Nephron (organoid): Measurements from ENCODE around the gene ZC3H14.

Experiments
- H3K27ac Mint-ChIP-seq, 3 experiments: 2 replicates each; pipeline ENCODE4 v1.8.0; 2020; ENCODE audit warnings: mixed read lengths in 3 of 3, mild to moderate bottlenecking in 2 of 3, moderate library complexity in 1 of 3
- H3K27me3 Mint-ChIP-seq: 2 replicates; pipeline ENCODE4 v1.8.0; 2021; ENCODE audit warnings: low read depth, mild to moderate bottlenecking, moderate library complexity, mixed read lengths
- H3K36me3 Mint-ChIP-seq: 2 replicates; pipeline ENCODE4 v1.8.0; 2020; ENCODE audit warnings: low read depth, mixed read lengths
- H3K4me1 Mint-ChIP-seq: 2 replicates; pipeline ENCODE4 v1.8.0; 2020; ENCODE audit warnings: mixed read lengths
- H3K4me3 Mint-ChIP-seq, 3 experiments: 2 replicates each; pipeline ENCODE4 v1.8.0; 2020; ENCODE audit warnings: mild to moderate bottlenecking in 3 of 3, mixed read lengths in 3 of 3, moderate library complexity in 2 of 3
- H3K9me3 Mint-ChIP-seq: 2 replicates; pipeline ENCODE4 v1.8.0; 2020; ENCODE audit warnings: mixed read lengths
- CTCF ChIP-seq, 3 experiments: fragments of 200-600 bp; sonication (generic); IDR thresholded peaks; one replicate each; pipeline ENCODE4 v1.5.0; 2021; ENCODE audit warnings: antibody characterized with exemption in 3 of 3; ENCODE audit not compliant: unreplicated experiment in 3 of 3

The ZC3H14 gene

GRCh38 chr14:88562831-88563686 lies at the start of gene ZC3H14:
Gene ZC3H14, plus strand, starts transcription at chr14:88563037. Its CDS starts 97 bp downstream, at chr14:88563134.
- Mint-ChIP-seq H3K27me3 (peaks cover 4% of the 10 kb centered on the region), H3K36me3 (peaks cover 5% of the 10 kb centered on the region), H3K9me3 (no peaks in the 10 kb centered on the region), H3K4me1 (peaks cover 29% of the 10 kb centered on the region), H3K27ac (peak within 1 kb of the TSS; percentile 80 to 99 (median 91)), H3K4me3 (peak within 1 kb of the TSS; percentile 92 to 97 (median 94))
- TF ChIP-seq CTCF (IDR thresholded peaks at IDR 0.05; ENCODE audit: unreplicated experiment in 3 of 3) = no peak

GRCh38 chr14:88515499-88516221 lies 47.2 kb upstream of the ZC3H14 start:
- Mint-ChIP-seq H3K4me3 (peak overlapping the region in 2 of 3 experiments; percentile 18 to 44), H3K27me3 (no peaks in the 10 kb centered on the region), H3K4me1 (peaks cover 26% of the 10 kb centered on the region), H3K27ac (peak overlapping the region; percentile 84 to 94 (median 87)), H3K36me3 (peaks cover 19% of the 10 kb centered on the region), H3K9me3 (no peaks in the 10 kb centered on the region)
- TF ChIP-seq CTCF (IDR thresholded peaks at IDR 0.05; ENCODE audit: unreplicated experiment in 3 of 3) = no peak

- no peak for TF ChIP-seq CTCF (IDR thresholded peaks at IDR 0.05; ENCODE audit: unreplicated experiment in 3 of 3)
- Mint-ChIP-seq H3K4me1 (peaks cover 26% of the 10 kb centered on the region), H3K9me3 (no peaks in the 10 kb centered on the region), H3K27me3 (no peaks in the 10 kb centered on the region), H3K4me3 (peak overlapping the region in 2 of 3 experiments; percentile 16 to 22), H3K27ac (peak overlapping the region; percentile 84 to 94 (median 87)), H3K36me3 (peaks cover 16% of the 10 kb centered on the region)
Measured at GRCh38 chr14:88516861-88517357, 45.9 kb upstream of the ZC3H14 start.

- peaks cover 29% of the 10 kb centered on the region for H3K4me1 Mint-ChIP-seq
- H3K4me3 Mint-ChIP-seq = no peak overlapping the region
- H3K9me3 Mint-ChIP-seq = peaks cover 10% of the 10 kb centered on the region
- H3K27me3 Mint-ChIP-seq = no peaks in the 10 kb centered on the region
- TF ChIP-seq CTCF (IDR thresholded peaks at IDR 0.05; ENCODE audit: unreplicated experiment in 3 of 3) = no peak
- H3K36me3 Mint-ChIP-seq = peaks cover 28% of the 10 kb centered on the region
- peak overlapping the region; percentile 51 to 72 (median 56) for H3K27ac Mint-ChIP-seq
Measured at GRCh38 chr14:88518592-88519512, 44.0 kb upstream of the ZC3H14 start.

- peaks cover 29% of the 10 kb centered on the region for H3K4me1 Mint-ChIP-seq
- H3K27me3 Mint-ChIP-seq = no peaks in the 10 kb centered on the region
- H3K4me3 Mint-ChIP-seq = no peak overlapping the region
- TF ChIP-seq CTCF (IDR thresholded peaks at IDR 0.05; ENCODE audit: unreplicated experiment in 3 of 3) = no peak
- peaks cover 30% of the 10 kb centered on the region for H3K36me3 Mint-ChIP-seq
- H3K9me3 Mint-ChIP-seq = peaks cover 10% of the 10 kb centered on the region
- H3K27ac Mint-ChIP-seq = no peak overlapping the region
Measured at GRCh38 chr14:88519907-88520306, 42.9 kb upstream of the ZC3H14 start.
